Esophagus squamous epithelium (tissue), 5 donors: ENCODE results near the gene HOXA10. TPM values are rescaled to one million over a fixed set of nuclear protein-coding genes. Genes with fewer than 3 reads are reported as not detected.

ENCODE experiments used
- DNase-seq: peaks from one replicate; lab custom pipeline; 2025; lab: John Stamatoyannopoulos, UW
- H3K27ac ChIP-seq, 4 donors: fragments of 200-600 bp; sonication (generic); one replicate each; pipeline ENCODE4 v1.5.1; 2016 to 2019; ENCODE audit warnings: mild to moderate bottlenecking in 1 of 4
- H3K27me3 ChIP-seq, 4 donors: fragments of 200-600 bp; sonication (generic); 1 replicate in 3 of 4; 2 replicates in 1 of 4; pipeline versions ENCODE4 v1.5.1 to v1.6.0; 2017 to 2021; ENCODE audit warnings: antibody characterized with exemption in 1 of 4
- H3K36me3 ChIP-seq, 3 donors: fragments of 200-600 bp; sonication (generic); one replicate each; pipeline ENCODE4 v1.5.1; 2016 to 2019
- H3K4me1 ChIP-seq, 3 donors: fragments of 200-600 bp; sonication (generic); one replicate each; pipeline ENCODE4 v1.5.1; 2017 to 2019
- H3K4me3 ChIP-seq, 4 donors: fragments of 200-600 bp; sonication (generic); 1 replicate in 3 of 4; 2 replicates in 1 of 4; pipeline ENCODE4 v1.5.1; 2016 to 2019; ENCODE audit warnings: mild to moderate bottlenecking in 2 of 4, moderate library complexity in 1 of 4
- H3K9me3 ChIP-seq, 3 donors: fragments of 200-600 bp; sonication (generic); one replicate each; pipeline ENCODE4 v1.5.1; 2016 to 2019
- POLR2A ChIP-seq, 4 donors: fragments of 450-650 bp; IDR thresholded peaks; one replicate each; pipeline ENCODE4 v1.6.1; 2017; ENCODE audit warnings: antibody characterized with exemption in 4 of 4, mild to moderate bottlenecking in 4 of 4, moderate library complexity in 3 of 4
- WGBS, 2 donors: methylation state at CpG; one replicate each; pipeline ENCODE4 v1.1.5; 2018; 5-methylcytosine and 5-hydroxymethylcytosine counted together
- intact Hi-C: fragments of 100-400 bp; cut with DNase I; formaldehyde crosslinking; loops from one replicate; pipeline ENCODE4 v1.15.0; 2022
- total RNA-seq, 4 donors: library from RNA; depleted of rRNA; stranded (reverse); fragments of >200 nt; gene quantifications; one replicate each; pipeline ENCODE4 v1.1.0, GENCODE V29; 2016
- TF ChIP-seq, protein P1 (sequence below), 6 experiments: fragments of 450-650 bp in 4 of 6; fragments of 200-600 bp in 2 of 6; sonication (generic) in 2 of 6; IDR thresholded peaks; one replicate each; pipeline ENCODE4 v1.5.1; 2016 to 2019; ENCODE audit warnings: antibody characterized with exemption in 6 of 6, mild to moderate bottlenecking in 4 of 6, moderate library complexity in 4 of 6
- donor health status: DM: yes; HTN: yes; CAD: no.

HOXA10 gene
- total RNA-seq, 4 donors from 2014 or later, result not detected

- no peaks in the 10 kb centered on the region for H3K9me3 ChIP-seq
- no peak for DNase-seq
- H3K27me3 ChIP-seq, result peaks cover 60 to 100% (median 85%) of the 10 kb centered on the region in 4 donors
- no peak overlapping the region for H3K4me3 ChIP-seq
- no peak overlapping the region for H3K27ac ChIP-seq
- TF ChIP-seq, protein P1, sequence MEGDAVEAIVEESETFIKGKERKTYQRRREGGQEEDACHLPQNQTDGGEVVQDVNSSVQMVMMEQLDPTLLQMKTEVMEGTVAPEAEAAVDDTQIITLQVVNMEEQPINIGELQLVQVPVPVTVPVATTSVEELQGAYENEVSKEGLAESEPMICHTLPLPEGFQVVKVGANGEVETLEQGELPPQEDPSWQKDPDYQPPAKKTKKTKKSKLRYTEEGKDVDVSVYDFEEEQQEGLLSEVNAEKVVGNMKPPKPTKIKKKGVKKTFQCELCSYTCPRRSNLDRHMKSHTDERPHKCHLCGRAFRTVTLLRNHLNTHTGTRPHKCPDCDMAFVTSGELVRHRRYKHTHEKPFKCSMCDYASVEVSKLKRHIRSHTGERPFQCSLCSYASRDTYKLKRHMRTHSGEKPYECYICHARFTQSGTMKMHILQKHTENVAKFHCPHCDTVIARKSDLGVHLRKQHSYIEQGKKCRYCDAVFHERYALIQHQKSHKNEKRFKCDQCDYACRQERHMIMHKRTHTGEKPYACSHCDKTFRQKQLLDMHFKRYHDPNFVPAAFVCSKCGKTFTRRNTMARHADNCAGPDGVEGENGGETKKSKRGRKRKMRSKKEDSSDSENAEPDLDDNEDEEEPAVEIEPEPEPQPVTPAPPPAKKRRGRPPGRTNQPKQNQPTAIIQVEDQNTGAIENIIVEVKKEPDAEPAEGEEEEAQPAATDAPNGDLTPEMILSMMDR (IDR thresholded peaks at IDR 0.05), result no peak
- TF ChIP-seq POLR2A (IDR thresholded peaks at IDR 0.05), result no peak
- intact Hi-C loops, result no loop called here
- WGBS, 2 donors, result 28 to 30% methylated on average over 11 of the region's 11 CpGs
- no peaks in the 10 kb centered on the region for H3K36me3 ChIP-seq
- H3K4me1 ChIP-seq, result peaks cover 29 to 73% (median 43%) of the 10 kb centered on the region in 3 donors
Measured at GRCh38 chr7:27170426-27171324, 3.4 kb downstream of the HOXA10 start.

DNA sequence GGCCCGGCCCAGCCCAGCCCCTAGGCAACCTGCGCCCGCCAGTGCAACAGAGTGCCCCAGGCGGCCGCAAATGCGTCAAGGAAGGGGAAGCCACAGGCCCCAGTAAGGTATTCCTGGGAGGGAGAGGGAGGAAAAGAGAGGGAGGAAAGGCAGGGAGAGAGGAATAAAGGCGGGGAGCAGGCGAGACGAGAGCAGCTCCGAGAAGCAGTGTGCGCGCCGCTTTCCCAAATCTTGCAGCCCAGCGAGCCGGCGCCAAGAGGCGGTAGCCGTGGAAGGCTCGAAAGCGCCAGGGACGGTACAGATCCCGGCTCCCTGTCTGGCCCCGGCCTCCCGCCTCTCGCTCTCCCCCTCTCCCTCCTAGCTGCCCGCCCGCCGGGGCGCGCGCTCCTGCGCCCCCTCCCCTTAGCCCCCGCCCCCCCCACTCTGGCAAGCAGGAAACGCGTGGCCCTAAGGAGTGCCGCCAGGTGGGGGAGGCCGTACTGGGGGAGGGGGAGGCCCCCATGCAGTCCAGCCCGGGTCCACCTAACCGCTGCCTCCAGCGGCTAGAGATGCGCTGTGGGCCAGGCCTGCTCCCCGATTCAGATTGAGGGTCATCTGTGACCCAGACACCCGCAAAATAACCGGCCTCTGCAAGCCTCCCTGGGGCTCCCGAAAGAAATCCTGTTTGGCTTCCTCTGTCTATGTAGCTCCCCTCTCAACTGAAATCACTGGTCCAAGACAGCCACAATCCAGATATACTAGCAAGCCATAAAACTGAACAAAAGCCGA lies 4.3 kb downstream of the HOXA10 start:
- TF ChIP-seq, protein P1 (IDR thresholded peaks at IDR 0.05), result no peak
- TF ChIP-seq POLR2A (IDR thresholded peaks at IDR 0.05), result no peak
- DNase-seq, result no peak
- H3K4me1 ChIP-seq, result peaks cover 30 to 81% (median 50%) of the 10 kb centered on the region in 3 donors
- H3K9me3 ChIP-seq, result no peaks in the 10 kb centered on the region
- H3K36me3 ChIP-seq, result no peaks in the 10 kb centered on the region
- H3K27me3 ChIP-seq, result peaks cover 68 to 100% (median 85%) of the 10 kb centered on the region in 4 donors
- peak overlapping the region in 3 of 4 donors; percentile 5 to 49 (median 23) for H3K4me3 ChIP-seq
- H3K27ac ChIP-seq, result no peak overlapping the region
- WGBS, 2 donors, result 5 to 6% methylated on average over 27 to 28 of the region's 46 CpGs
- intact Hi-C loops, result loop anchor here (5.0 to 10.0 kb wide), 2 partner anchors 793 to 1315 kb away; no protein-coding TSS in a partner anchor

- intact Hi-C loops, result loop anchor here (5.0 to 10.0 kb wide), 2 partner anchors 791 to 1314 kb away; no protein-coding TSS in a partner anchor
- Histone ChIP-seq H3K27me3 (peaks cover 64 to 100% (median 85%) of the 10 kb centered on the region in 4 donors), H3K27ac (no peak overlapping the region), H3K4me3 (no peak overlapping the region), H3K36me3 (no peaks in the 10 kb centered on the region), H3K9me3 (no peaks in the 10 kb centered on the region), H3K4me1 (peaks cover 28 to 77% (median 42%) of the 10 kb centered on the region in 3 donors)
- 37 to 52% methylated on average over 15 to 17 of the region's 25 CpGs for WGBS, 2 donors
- no peak for TF ChIP-seq POLR2A (IDR thresholded peaks at IDR 0.05)
- TF ChIP-seq, protein P1 (IDR thresholded peaks at IDR 0.05), result no peak
- no peak for DNase-seq
Measured at GRCh38 chr7:27168265-27168947, 5.7 kb downstream of the HOXA10 start.

GRCh38 chr7:27167916-27168264 lies 6.2 kb downstream of the HOXA10 start:
- no peak for TF ChIP-seq POLR2A (IDR thresholded peaks at IDR 0.05)
- TF ChIP-seq, protein P1 (IDR thresholded peaks at IDR 0.05), result no peak
- H3K4me1 ChIP-seq, result peaks cover 25 to 72% (median 37%) of the 10 kb centered on the region in 3 donors
- peaks cover 59 to 100% (median 84%) of the 10 kb centered on the region in 4 donors for H3K27me3 ChIP-seq
- DNase-seq, result no peak
- H3K9me3 ChIP-seq, result no peaks in the 10 kb centered on the region
- intact Hi-C loops, result loop anchor here (5.0 to 10.0 kb wide), 2 partner anchors 791 to 1313 kb away; no protein-coding TSS in a partner anchor
- no peak overlapping the region for H3K27ac ChIP-seq
- no peaks in the 10 kb centered on the region for H3K36me3 ChIP-seq
- no peak overlapping the region for H3K4me3 ChIP-seq
- WGBS, 2 donors, result 40 to 47% methylated on average over 4 of the region's 4 CpGs
